ENCODE measurements around the gene FAM221A. TPM values are rescaled to one million over a fixed set of nuclear protein-coding genes. Genes with fewer than 3 reads are reported as not detected.

The FAM221A gene
- total RNA-seq, 4 donors from 2014 or later = 12.9 to 28.2 (median 14.9) TPM

GRCh38 chr7:23687011-23687410 lies 7.0 kb downstream of the FAM221A start:
- Histone ChIP-seq H3K27me3 (no peaks in the 10 kb centered on the region), H3K4me1 (no peaks in the 10 kb centered on the region), H3K36me3 (peaks cover 0 to 7% of the 10 kb centered on the region in 2 donors), H3K27ac (no peak overlapping the region), H3K9me3 (no peaks in the 10 kb centered on the region), H3K4me3 (replicated peaks in 1 of 3) (no peak overlapping the region)
- WGBS, 2 donors = 62 to 65% methylated on average over 2 of the region's 2 CpGs
- DNase-seq = peak; percentile 8 to 17
- no peak for TF ChIP-seq CTCF (IDR thresholded peaks at IDR 0.05)
- intact Hi-C loops (cut with DNase I) = no loop called here

- Histone ChIP-seq H3K9me3 (no peaks in the 10 kb centered on the region), H3K4me3 (replicated peaks in 1 of 3) (no peak overlapping the region), H3K27ac (no peak overlapping the region), H3K27me3 (no peaks in the 10 kb centered on the region), H3K36me3 (peaks cover 5 to 7% of the 10 kb centered on the region in 2 donors), H3K4me1 (no peaks in the 10 kb centered on the region)
- no peak for DNase-seq
- no peak for TF ChIP-seq POLR2A (IDR thresholded peaks at IDR 0.05)
- no peak for TF ChIP-seq CTCF (IDR thresholded peaks at IDR 0.05)
- 94 to 96% methylated on average over 4 of the region's 4 CpGs for whole genome bisulfite sequencing, 2 donors
- intact Hi-C loops (cut with DNase I) = no loop called here
Observed at GRCh38 chr7:23689165-23689564, 9.2 kb downstream of the FAM221A start.

GRCh38 chr7:23691320-23691719 lies 11.3 kb downstream of the FAM221A start:
- no peaks in the 10 kb centered on the region for H3K4me1 ChIP-seq
- DNase-seq = no peak
- intact Hi-C loops (cut with DNase I) = no loop called here
- 92 to 93% methylated on average over 4 of the region's 4 CpGs for WGBS, 2 donors
- peaks cover 5 to 11% of the 10 kb centered on the region in 2 donors for H3K36me3 ChIP-seq
- no peaks in the 10 kb centered on the region for H3K27me3 ChIP-seq
- H3K4me3 ChIP-seq (replicated peaks in 1 of 3) = no peak overlapping the region
- TF ChIP-seq CTCF (IDR thresholded peaks at IDR 0.05) = no peak
- no peak for TF ChIP-seq POLR2A (IDR thresholded peaks at IDR 0.05)
- H3K9me3 ChIP-seq = no peaks in the 10 kb centered on the region
- H3K27ac ChIP-seq = no peak overlapping the region

- no peaks in the 10 kb centered on the region for H3K4me1 ChIP-seq
- DNase-seq = no peak
- no peaks in the 10 kb centered on the region for H3K9me3 ChIP-seq
- TF ChIP-seq POLR2A (IDR thresholded peaks at IDR 0.05) (no peak), CTCF (IDR thresholded peaks at IDR 0.05) (no peak)
- H3K27me3 ChIP-seq = no peaks in the 10 kb centered on the region
- H3K36me3 ChIP-seq = peaks cover 5 to 11% of the 10 kb centered on the region in 2 donors
- no peak overlapping the region for H3K4me3 ChIP-seq (replicated peaks in 1 of 3)
- intact Hi-C loops (cut with DNase I) = no loop called here
- H3K27ac ChIP-seq = no peak overlapping the region
Observed at GRCh38 chr7:23693224-23693623, 13.2 kb downstream of the FAM221A start.

GRCh38 chr7:23696916-23697441 lies 17.0 kb downstream of the FAM221A start:
- 25 to 33% methylated on average over 5 to 7 of the region's 7 CpGs for WGBS, 2 donors
- peak; percentile 44 to 60 for DNase-seq
- intact Hi-C loops (cut with DNase I) = no loop called here

More at GRCh38 chr7:23696916-23697441, 17.0 kb downstream of the FAM221A start:
- H3K4me3 ChIP-seq (replicated peaks in 1 of 3) = no peak overlapping the region
- no peaks in the 10 kb centered on the region for H3K27me3 ChIP-seq
- no peaks in the 10 kb centered on the region for H3K9me3 ChIP-seq
- no peaks in the 10 kb centered on the region for H3K4me1 ChIP-seq
- no peak overlapping the region for H3K27ac ChIP-seq
- no peak for TF ChIP-seq POLR2A (IDR thresholded peaks at IDR 0.05)
- peak in 5 of 6 experiments; percentile 14 to 61 (median 33) for TF ChIP-seq CTCF (IDR thresholded peaks at IDR 0.05)
- H3K36me3 ChIP-seq = peaks cover 4 to 5% of the 10 kb centered on the region in 2 donors

Data from thyroid gland (tissue), 4 donors.